GM18519 (cell line): ENCODE results near the gene MAG.
"Not testable (repeated sequence)": the region's sequence is repeated elsewhere in the genome, so short reads cannot be mapped to it uniquely, and the experiment has no call there.

Experiments used
- ATAC-seq: cut with Tn5 transposase; IDR thresholded peaks from one replicate; pipeline ENCODE4 v1.9.1; 2021; ENCODE audit warnings: mild to moderate bottlenecking, moderate library complexity; ENCODE audit not compliant: unreplicated experiment, low FRiP score

The MAG gene

GRCh38 chr19:35279985-35280821 lies 11.8 kb upstream of the MAG start:
- no peak for ATAC-seq

DNA sequence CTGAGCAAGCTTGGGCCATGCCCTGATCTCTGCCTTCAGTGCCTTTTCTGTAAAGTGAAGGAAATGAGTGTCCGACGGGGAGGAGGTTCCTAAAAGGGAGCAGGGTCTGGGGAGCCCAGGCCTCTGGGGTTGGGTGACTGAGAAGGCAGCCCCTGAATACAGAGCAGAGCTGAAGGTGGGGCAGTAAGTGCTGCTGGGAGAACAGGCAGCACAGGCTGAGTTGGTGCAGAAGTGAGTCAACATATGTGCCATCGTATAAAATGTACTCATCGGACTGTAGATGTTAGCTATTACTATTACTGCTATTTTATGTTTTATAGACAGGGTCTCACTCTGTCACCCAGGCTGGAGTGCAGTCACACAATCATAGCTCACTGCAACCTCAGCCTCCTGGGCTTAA lies 10.7 kb upstream of the MAG start:
- ATAC-seq, result no peak

- no peak for ATAC-seq
These were observed 7.5 kb upstream of the MAG start for GRCh38 chr19:35284153-35285094.

DNA sequence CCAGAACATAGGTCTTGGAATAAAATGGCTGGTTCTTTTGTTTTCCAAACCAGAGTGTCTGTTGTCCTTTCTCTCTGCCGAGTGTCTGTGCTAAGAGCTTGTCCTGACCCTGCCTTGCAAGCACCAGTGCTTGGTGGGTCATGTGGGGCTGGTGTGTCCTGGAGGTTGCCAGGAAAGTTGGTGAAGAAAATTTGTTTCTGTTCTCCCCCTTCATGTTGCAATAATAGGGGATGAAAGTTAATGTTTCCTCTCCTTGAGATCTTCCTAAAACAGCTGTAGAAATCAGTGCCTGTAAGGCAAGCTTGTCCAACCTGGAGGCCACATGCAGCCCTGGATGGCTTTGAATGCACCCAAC lies 6.9 kb upstream of the MAG start:
- ATAC-seq, result no peak

- not testable (repeated sequence) for ATAC-seq
These were observed 6.5 kb upstream of the MAG start for GRCh38 chr19:35285465-35285864.

DNA sequence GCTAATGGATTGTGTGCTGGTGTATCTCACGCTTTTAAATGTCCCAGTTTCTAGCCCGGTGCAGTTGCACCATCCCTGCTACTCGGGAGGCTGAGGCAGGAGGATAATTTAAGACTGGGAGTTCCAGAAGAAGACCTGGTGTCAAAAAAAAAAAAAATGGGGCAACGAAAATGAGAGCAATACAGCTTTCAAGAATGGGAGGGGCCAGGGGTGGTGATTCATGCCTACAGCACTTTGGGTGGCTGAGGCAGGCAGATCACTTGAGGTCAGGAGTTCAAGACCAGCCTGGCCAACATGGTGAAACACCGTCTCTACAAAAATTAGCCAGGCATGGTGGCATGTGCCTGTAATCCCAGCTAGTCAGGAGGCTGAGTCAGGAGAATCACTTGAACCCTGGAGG lies 5.9 kb upstream of the MAG start:
- not testable (repeated sequence) for ATAC-seq

DNA sequence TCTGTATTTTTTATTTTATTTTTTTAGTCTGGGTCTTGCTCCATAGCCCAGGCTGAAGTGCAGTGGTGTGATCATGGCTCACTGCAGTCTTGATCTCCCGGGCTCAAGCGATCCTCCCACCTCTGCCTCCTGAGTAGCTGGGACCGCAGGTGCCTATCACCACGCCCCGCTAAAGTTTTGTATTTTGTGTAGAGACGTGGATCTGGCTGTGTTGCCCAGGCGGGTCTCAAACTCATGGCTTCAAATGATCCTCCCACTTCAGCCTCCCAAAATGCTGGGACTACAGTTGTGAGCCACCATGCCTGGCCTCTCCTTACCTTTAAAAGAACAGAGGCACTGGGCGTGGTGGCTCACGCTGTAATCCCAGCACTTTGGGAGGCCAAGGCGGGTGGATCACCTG lies 4.2 kb upstream of the MAG start:
- ATAC-seq, result no peak

GRCh38 chr19:35288331-35288730 lies 3.6 kb upstream of the MAG start:
- no peak for ATAC-seq

- no peak for ATAC-seq
These were observed 3.1 kb upstream of the MAG start for GRCh38 chr19:35288906-35289305.

- ATAC-seq, result no peak
These were observed 1.4 kb upstream of the MAG start for GRCh38 chr19:35290381-35291127.

DNA sequence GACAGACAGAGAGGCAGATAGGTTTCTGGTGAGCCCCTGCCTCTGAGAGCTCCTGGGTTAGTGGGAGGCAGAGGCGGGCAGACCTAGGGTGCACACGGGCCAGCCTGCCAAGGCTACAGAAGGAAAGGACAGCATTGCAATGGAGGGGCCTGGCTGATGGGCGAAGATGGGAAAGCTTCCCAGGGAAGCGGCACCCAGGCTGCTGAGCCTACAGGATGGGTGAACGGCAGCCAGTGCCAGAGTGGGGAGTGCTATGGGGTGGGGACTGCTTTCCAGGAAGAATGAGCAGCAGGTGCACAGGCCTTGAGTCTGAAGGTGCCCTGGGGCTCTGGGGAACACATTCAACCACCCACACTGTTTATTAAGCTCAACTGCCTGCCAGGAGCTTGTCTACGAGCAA lies 702 bp upstream of the MAG start:
- ATAC-seq, result no peak

- ATAC-seq, result no peak
These were observed 731 bp downstream of the MAG start for GRCh38 chr19:35292421-35293362.

GRCh38 chr19:35293363-35293739 lies 1.4 kb downstream of the MAG start:
- no peak for ATAC-seq

- no peak for ATAC-seq
These were observed 1.8 kb downstream of the MAG start for GRCh38 chr19:35293808-35294207.

DNA sequence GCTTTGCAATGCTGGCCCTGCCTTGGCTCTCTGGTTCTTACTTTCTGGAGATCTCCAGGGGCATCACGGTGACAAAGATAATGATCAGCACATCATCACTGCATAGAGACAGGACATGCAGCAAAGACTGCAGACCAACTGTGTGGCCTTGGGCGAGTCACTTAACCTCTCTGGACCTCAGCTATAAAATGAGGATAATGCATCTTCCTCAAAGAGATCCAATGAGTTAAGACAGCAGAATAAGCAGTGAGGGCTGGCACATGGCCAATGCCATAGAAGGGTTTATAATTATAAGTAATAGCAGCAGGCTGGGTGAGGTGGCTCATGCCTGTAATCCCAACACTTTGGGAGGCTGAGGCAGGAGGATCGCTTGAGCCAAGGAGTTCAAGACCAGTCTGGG lies 2.4 kb downstream of the MAG start:
- no peak for ATAC-seq

DNA sequence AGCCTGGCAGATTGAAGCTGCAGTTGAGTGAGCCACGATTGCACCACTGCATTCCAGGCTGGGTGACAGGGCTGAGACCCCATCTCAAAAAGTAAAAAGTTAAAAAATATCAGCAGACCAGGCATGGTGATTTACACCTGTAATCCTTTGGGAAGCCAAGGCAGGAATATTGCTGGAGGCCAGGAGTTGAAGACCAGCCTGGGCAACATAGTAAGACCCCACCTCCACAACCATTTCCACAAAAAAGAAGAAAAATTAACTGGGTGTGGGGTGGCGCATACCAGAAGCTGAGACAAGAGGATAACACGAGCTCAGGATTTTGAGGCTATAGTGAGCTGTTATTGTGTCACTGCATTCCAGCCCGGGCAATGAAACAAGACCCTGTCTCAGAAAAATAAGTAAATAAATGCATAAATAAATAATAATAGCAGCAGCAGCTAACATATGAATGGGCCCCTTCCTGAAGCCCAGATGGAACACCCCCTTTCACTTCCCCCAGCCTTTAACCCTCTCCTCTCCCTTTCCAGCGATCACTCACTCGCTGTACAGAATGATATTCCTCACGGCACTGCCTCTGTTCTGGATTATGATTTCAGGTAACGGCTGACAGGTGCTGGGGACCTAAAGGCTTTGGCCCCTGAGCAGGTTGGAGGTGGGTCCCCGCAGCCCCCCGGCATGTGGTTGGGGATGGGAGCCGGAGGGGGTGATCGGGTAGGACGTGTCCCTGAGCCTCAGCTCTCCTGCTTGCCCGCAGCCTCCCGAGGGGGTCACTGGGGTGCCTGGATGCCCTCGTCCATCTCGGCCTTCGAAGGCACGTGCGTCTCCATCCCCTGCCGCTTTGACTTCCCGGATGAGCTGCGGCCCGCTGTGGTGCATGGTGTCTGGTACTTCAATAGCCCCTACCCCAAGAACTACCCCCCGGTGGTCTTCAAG lies 3.2 kb downstream of the MAG start:
- no peak for ATAC-seq

DNA sequence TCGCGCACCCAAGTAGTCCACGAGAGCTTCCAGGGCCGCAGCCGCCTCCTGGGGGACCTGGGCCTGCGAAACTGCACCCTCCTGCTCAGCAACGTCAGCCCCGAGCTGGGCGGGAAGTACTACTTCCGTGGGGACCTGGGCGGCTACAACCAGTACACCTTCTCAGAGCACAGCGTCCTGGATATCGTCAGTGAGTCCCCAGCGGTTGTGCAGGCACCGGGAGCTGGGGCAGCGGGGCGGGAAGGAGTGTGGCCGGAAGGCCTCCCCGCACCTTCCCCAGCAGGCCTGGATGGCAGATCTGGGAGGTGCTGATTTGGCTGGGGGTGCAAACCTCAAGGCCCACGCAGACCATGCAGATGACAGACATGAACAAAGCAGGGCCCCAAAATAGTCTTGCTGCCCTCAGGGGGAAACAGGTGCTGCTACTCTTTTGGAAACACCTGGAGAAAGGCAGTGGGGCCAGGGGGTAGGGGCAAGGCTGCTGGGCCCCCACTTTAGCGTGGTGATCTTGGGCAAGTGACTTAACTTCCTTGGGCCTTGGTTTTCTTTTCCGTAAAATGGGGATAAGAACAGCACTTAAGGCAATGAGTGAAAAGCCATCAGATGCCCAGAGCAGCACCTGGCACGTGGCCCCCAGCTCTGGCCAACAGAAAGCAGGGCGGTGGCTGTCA lies 4.0 kb downstream of the MAG start:
- ATAC-seq, result no peak
